Loucy (cell line): ENCODE data around the gene RBBP6.

ENCODE experiments used
- H2AFZ ChIP-seq: fragments of 200-600 bp; sonication (generic); 2 replicates; pipeline ENCODE4 v1.6.0; 2016; ENCODE audit warnings: antibody characterized with exemption, mild to moderate bottlenecking, low read length, moderate library complexity
- H3F3A ChIP-seq: fragments of 200-600 bp; 2 replicates; pipeline ENCODE4 v1.6.0; 2016; ENCODE audit warnings: antibody characterized with exemption, low read depth, mild to moderate bottlenecking
- H3K27me3 ChIP-seq: fragments of 200-600 bp; sonication (generic); 2 replicates; pipeline ENCODE4 v1.6.1; 2014; ENCODE audit warnings: low read length, mild to moderate bottlenecking; ENCODE audit not compliant: insufficient read depth, poor library complexity, severe bottlenecking
- H3K36me3 ChIP-seq: fragments of 200-600 bp; sonication (generic); 2 replicates; pipeline ENCODE4 v1.6.1; 2016; ENCODE audit warnings: low read length; ENCODE audit not compliant: insufficient read depth
- H3K4me1 ChIP-seq: fragments of 200-600 bp; sonication (generic); 2 replicates; pipeline ENCODE4 v1.5.1; 2014; ENCODE audit warnings: low read length, mild to moderate bottlenecking; ENCODE audit not compliant: insufficient read depth, poor library complexity, severe bottlenecking
- H3K4me2 ChIP-seq: fragments of 200-600 bp; sonication (generic); 2 replicates; pipeline ENCODE4 v1.6.0; 2014; ENCODE audit warnings: antibody characterized with exemption, low read length, low read depth, mild to moderate bottlenecking; ENCODE audit not compliant: poor library complexity, severe bottlenecking
- H3K4me3 ChIP-seq: fragments of 200-600 bp; sonication (generic); 2 replicates; pipeline ENCODE4 v1.5.1; 2014; ENCODE audit warnings: low read length, mild to moderate bottlenecking, mixed read lengths; ENCODE audit not compliant: poor library complexity, severe bottlenecking
- H3K79me2 ChIP-seq: fragments of 200-600 bp; sonication (generic); 2 replicates; pipeline ENCODE4 v1.6.1; 2014; ENCODE audit warnings: low read length; ENCODE audit not compliant: insufficient read depth
- H3K9ac ChIP-seq: fragments of 200-600 bp; sonication (generic); 2 replicates; pipeline ENCODE4 v1.6.0; 2014; ENCODE audit warnings: mild to moderate bottlenecking, low read depth, low read length, moderate library complexity; ENCODE audit not compliant: poor library complexity, severe bottlenecking
- H3K9me2 ChIP-seq: fragments of 200-600 bp; sonication (generic); replicated peaks from 2 replicates; pipeline ENCODE4 v1.6.1; 2016; ENCODE audit warnings: low read depth, low read length, mixed read lengths
- H3K9me3 ChIP-seq: fragments of 200-600 bp; sonication (generic); 2 replicates; pipeline ENCODE4 v1.6.1; 2014; ENCODE audit warnings: mild to moderate bottlenecking, antibody characterized with exemption, low read length, low read depth; ENCODE audit not compliant: insufficient read depth
- H4K20me1 ChIP-seq: fragments of 200-600 bp; sonication (generic); 2 replicates; pipeline ENCODE4 v1.6.0; 2014; ENCODE audit warnings: antibody characterized with exemption, low read length, mild to moderate bottlenecking; ENCODE audit not compliant: insufficient read depth, poor library complexity, severe bottlenecking
- CTCF ChIP-seq: fragments of 200-600 bp; sonication (generic); conservative IDR thresholded peaks from 2 replicates; pipeline ENCODE4 v1.5.1; 2014; ENCODE audit warnings: mild to moderate bottlenecking, antibody characterized with exemption, low read length
- EZH2phosphoT487 ChIP-seq: fragments of 200-600 bp; IDR thresholded peaks from 2 replicates; pipeline ENCODE4 v1.6.1; 2018; ENCODE audit warnings: antibody characterized with exemption, mild to moderate bottlenecking, moderate library complexity, borderline replicate concordance

The RBBP6 gene

DNA sequence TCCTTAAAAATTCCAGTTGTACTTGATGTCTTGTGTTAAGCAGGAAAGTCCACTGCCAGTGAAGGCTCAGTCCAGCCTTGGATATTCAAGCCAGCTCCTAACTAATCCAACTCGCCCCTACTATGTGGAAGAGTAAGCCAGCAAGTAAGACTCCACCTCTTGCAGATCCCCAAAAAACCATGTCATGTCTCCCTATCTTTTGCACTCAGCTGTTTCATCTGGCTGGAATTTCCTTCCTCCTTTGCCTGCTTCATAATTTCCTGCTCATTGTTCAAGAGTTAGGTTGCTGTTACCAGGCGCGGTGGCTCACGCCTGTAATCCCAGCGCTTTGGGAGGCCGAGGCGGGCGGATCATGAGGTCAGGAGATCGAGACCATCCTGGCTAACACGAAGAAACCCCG lies 37.8 kb downstream of the RBBP6 start:
- no peak overlapping the region for H3K9ac ChIP-seq
- no peaks in the 10 kb centered on the region for H3K9me2 ChIP-seq
- no peak overlapping the region for H2AFZ ChIP-seq
- H3K4me3 ChIP-seq = no peak overlapping the region
- no peaks in the 10 kb centered on the region for H3K27me3 ChIP-seq
- no peaks in the 10 kb centered on the region for H3F3A ChIP-seq
- H3K4me2 ChIP-seq = no peak overlapping the region
- no peaks in the 10 kb centered on the region for H4K20me1 ChIP-seq
- H3K4me1 ChIP-seq = no peaks in the 10 kb centered on the region
- no peaks in the 10 kb centered on the region for H3K79me2 ChIP-seq
- TF ChIP-seq CTCF (no peak), EZH2phosphoT487 (no peak)
- peaks cover 8% of the 10 kb centered on the region; the same call in 1 of the 2 replicates for H3K36me3 ChIP-seq
- H3K9me3 ChIP-seq = no peaks in the 10 kb centered on the region

GRCh38 chr16:24580665-24581064 lies 41.3 kb downstream of the RBBP6 start:
- H2AFZ ChIP-seq = no peak overlapping the region
- no peaks in the 10 kb centered on the region for H3K27me3 ChIP-seq
- H3K9ac ChIP-seq = no peak overlapping the region
- TF ChIP-seq EZH2phosphoT487 (no peak), CTCF (peak; percentile 30)
- no peaks in the 10 kb centered on the region for H3K9me2 ChIP-seq
- H3K4me2 ChIP-seq = no peak overlapping the region
- no peaks in the 10 kb centered on the region for H3K79me2 ChIP-seq
- H3F3A ChIP-seq = no peaks in the 10 kb centered on the region
- no peak overlapping the region for H3K4me3 ChIP-seq
- H3K9me3 ChIP-seq = no peaks in the 10 kb centered on the region
- H4K20me1 ChIP-seq = no peaks in the 10 kb centered on the region
- H3K4me1 ChIP-seq = no peaks in the 10 kb centered on the region
- H3K36me3 ChIP-seq = no peaks in the 10 kb centered on the region

DNA sequence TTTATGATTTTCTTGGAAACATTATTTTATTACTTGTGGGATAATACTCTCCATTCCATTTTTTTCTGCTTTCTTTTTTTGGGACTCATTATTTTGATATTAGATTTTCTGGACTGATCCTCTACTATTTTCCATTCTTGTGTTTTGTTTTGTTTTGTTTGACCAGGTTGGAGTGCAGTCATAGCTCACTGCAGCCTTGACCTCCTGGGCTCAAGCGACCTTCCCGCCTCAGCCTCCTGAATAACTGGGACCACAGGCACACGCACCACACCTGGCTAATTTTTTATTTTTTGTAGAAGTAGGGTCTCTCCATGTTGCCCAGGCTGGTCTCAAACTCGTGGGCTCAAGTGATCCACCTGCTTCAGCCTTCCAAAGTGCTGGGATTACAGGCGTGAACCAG lies 44.1 kb downstream of the RBBP6 start:
- H3K9me3 ChIP-seq = no peaks in the 10 kb centered on the region
- H3K9ac ChIP-seq = no peak overlapping the region
- no peak overlapping the region for H3K4me2 ChIP-seq
- H3K9me2 ChIP-seq = no peaks in the 10 kb centered on the region
- H2AFZ ChIP-seq = no peak overlapping the region
- H3K27me3 ChIP-seq = no peaks in the 10 kb centered on the region
- H3K4me1 ChIP-seq = no peaks in the 10 kb centered on the region
- TF ChIP-seq EZH2phosphoT487 (no peak), CTCF (no peak)
- no peaks in the 10 kb centered on the region for H3K79me2 ChIP-seq
- H4K20me1 ChIP-seq = no peaks in the 10 kb centered on the region
- no peaks in the 10 kb centered on the region for H3F3A ChIP-seq
- no peaks in the 10 kb centered on the region for H3K36me3 ChIP-seq
- H3K4me3 ChIP-seq = no peak overlapping the region
